Neural crest cell (in vitro differentiated cells): Measurements from ENCODE around the gene TBC1D22B. TPM values are rescaled to one million over a fixed set of nuclear protein-coding genes. Genes with fewer than 3 reads are reported as not detected.
"Not testable (repeated sequence)": the region's sequence is repeated elsewhere in the genome, so short reads cannot be mapped to it uniquely, and the experiment has no call there.

Experiments used
- DNase-seq: peaks from one replicate; pipeline ENCODE4 v3.0.0; 2021; ENCODE audit warnings: low read depth, mixed read lengths, low spot score
- H3K27ac Mint-ChIP-seq: one replicate; pipeline ENCODE4 v1.8.0; 2021; ENCODE audit warnings: mild to moderate bottlenecking, mixed read lengths; ENCODE audit not compliant: unreplicated experiment
- H3K27me3 Mint-ChIP-seq: 2 replicates; pipeline ENCODE4 v1.8.0; 2021; ENCODE audit warnings: low read depth, mild to moderate bottlenecking, mixed read lengths
- H3K36me3 Mint-ChIP-seq: 2 replicates; pipeline ENCODE4 v1.8.0; 2021; ENCODE audit warnings: low read depth, mild to moderate bottlenecking, mixed read lengths
- H3K4me1 Mint-ChIP-seq: 2 replicates; pipeline ENCODE4 v1.8.0; 2021; ENCODE audit warnings: mixed read lengths
- H3K4me3 Mint-ChIP-seq: one replicate; pipeline ENCODE4 v1.8.0; 2021; ENCODE audit warnings: mild to moderate bottlenecking, mixed read lengths
- H3K9me3 Mint-ChIP-seq: 2 replicates; pipeline ENCODE4 v1.8.0; 2021; ENCODE audit warnings: mixed read lengths
- CTCF ChIP-seq: fragments of 200-600 bp; sonication (generic); conservative IDR thresholded peaks from 2 replicates; pipeline ENCODE4 v1.5.0; 2021; ENCODE audit warnings: antibody characterized with exemption, mild to moderate bottlenecking
- total RNA-seq: library from RNA; stranded (reverse); gene quantifications from 2 replicates; pipeline ENCODE4 v1.2.1, GENCODE V29; 2021

The TBC1D22B gene
- total RNA-seq, 1 donor from 2014 or later, result 11.1 TPM

- DNase-seq, result no peak
- no peak overlapping the region for H3K27ac Mint-ChIP-seq
- H3K9me3 Mint-ChIP-seq, result no peaks in the 10 kb centered on the region
- H3K4me3 Mint-ChIP-seq, result no peak overlapping the region
- peaks cover 4% of the 10 kb centered on the region for H3K4me1 Mint-ChIP-seq
- TF ChIP-seq CTCF, result no peak
- H3K27me3 Mint-ChIP-seq, result no peaks in the 10 kb centered on the region
- peaks cover 8% of the 10 kb centered on the region for H3K36me3 Mint-ChIP-seq
These were observed 66.0 kb downstream of the TBC1D22B start for GRCh38 chr6:37323580-37323979.

GRCh38 chr6:37324131-37325033 lies 66.8 kb downstream of the TBC1D22B start:
- Mint-ChIP-seq H3K4me1 (peaks cover 4% of the 10 kb centered on the region), H3K4me3 (no peak overlapping the region), H3K27ac (no peak overlapping the region), H3K36me3 (peaks cover 8% of the 10 kb centered on the region), H3K9me3 (no peaks in the 10 kb centered on the region), H3K27me3 (no peaks in the 10 kb centered on the region)
- TF ChIP-seq CTCF, result no peak
- no peak for DNase-seq

- H3K4me1 Mint-ChIP-seq, H3K4me3 Mint-ChIP-seq, H3K27ac Mint-ChIP-seq: not testable (repeated sequence)
These were observed 72.8 kb downstream of the TBC1D22B start for GRCh38 chr6:37330345-37330744.

GRCh38 chr6:37331047-37331446 lies 73.5 kb downstream of the TBC1D22B start:
- H3K36me3 Mint-ChIP-seq, result peaks cover 8% of the 10 kb centered on the region
- no peak overlapping the region for H3K27ac Mint-ChIP-seq
- no peaks in the 10 kb centered on the region for H3K27me3 Mint-ChIP-seq
- H3K9me3 Mint-ChIP-seq, result no peaks in the 10 kb centered on the region
- H3K4me3 Mint-ChIP-seq, result no peak overlapping the region
- no peak for TF ChIP-seq CTCF
- no peak for DNase-seq
- no peaks in the 10 kb centered on the region for H3K4me1 Mint-ChIP-seq

More at GRCh38 chr6:37330345-37330744, 72.8 kb downstream of the TBC1D22B start:
- H3K9me3 Mint-ChIP-seq, DNase-seq, H3K36me3 Mint-ChIP-seq, H3K27me3 Mint-ChIP-seq: not testable (repeated sequence)

GRCh38 chr6:37332894-37333293 lies 75.3 kb downstream of the TBC1D22B start:
- H3K9me3 Mint-ChIP-seq, result no peaks in the 10 kb centered on the region
- no peak overlapping the region for H3K4me3 Mint-ChIP-seq
- peaks cover 3% of the 10 kb centered on the region for H3K36me3 Mint-ChIP-seq
- DNase-seq, result no peak
- no peak for TF ChIP-seq CTCF
- peaks cover 4% of the 10 kb centered on the region for H3K4me1 Mint-ChIP-seq
- H3K27ac Mint-ChIP-seq, result no peak overlapping the region
- H3K27me3 Mint-ChIP-seq, result no peaks in the 10 kb centered on the region

DNA sequence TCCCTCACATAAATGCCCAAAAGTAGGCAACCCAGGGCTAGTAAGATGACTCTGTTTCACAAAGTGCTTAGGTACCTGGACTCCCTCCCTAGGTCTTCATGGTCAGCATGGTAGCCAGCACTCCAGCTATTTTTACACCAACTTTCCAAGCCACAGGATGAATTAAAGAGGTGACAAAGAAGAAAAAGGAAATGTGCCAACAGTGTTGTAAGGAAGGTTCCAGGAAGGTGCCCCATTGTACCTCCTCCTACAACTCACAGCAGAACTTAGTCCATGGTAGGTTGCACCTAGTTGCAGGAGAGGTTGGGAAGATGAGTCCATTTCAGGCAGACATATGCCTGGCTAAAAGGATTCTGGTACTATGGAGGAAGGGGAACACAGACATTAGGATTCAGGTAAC lies 76.5 kb downstream of the TBC1D22B start:
- Mint-ChIP-seq H3K27me3 (no peaks in the 10 kb centered on the region), H3K4me1 (peaks cover 4% of the 10 kb centered on the region), H3K36me3 (peaks cover 3% of the 10 kb centered on the region), H3K4me3 (no peak overlapping the region), H3K9me3 (no peaks in the 10 kb centered on the region), H3K27ac (no peak overlapping the region)
- no peak for TF ChIP-seq CTCF
- DNase-seq, result no peak

GRCh38 chr6:37338317-37338716 lies 80.7 kb downstream of the TBC1D22B start:
- not testable (repeated sequence) for H3K27ac Mint-ChIP-seq, DNase-seq, H3K9me3 Mint-ChIP-seq, H3K27me3 Mint-ChIP-seq, H3K4me3 Mint-ChIP-seq, H3K4me1 Mint-ChIP-seq, H3K36me3 Mint-ChIP-seq
